ENCODE measurements around the gene ZNF609. TPM values are rescaled to one million over a fixed set of nuclear protein-coding genes. Genes with fewer than 3 reads are reported as not detected.

ZNF609 gene
- total RNA-seq, 1 donor from 2014 or later, result 21.5 TPM

- Mint-ChIP-seq H3K27me3 (ENCODE audit: insufficient read depth, low read depth) (peaks cover 2% of the 10 kb centered on the region), H3K36me3 (peaks cover 16% of the 10 kb centered on the region), H3K27ac (peak overlapping the region; percentile 95), H3K4me3 (no peak overlapping the region), H3K9me3 (no peaks in the 10 kb centered on the region), H3K4me1 (peaks cover 15% of the 10 kb centered on the region)
- Histone ChIP-seq H3K4me2 (no peak overlapping the region), H3K9me3 (ENCODE audit: low read depth) (no peaks in the 10 kb centered on the region), H3K27me3 (no peaks in the 10 kb centered on the region), H3K4me3 (no peak overlapping the region), H2AFZ (replicated peaks) (no peak overlapping the region), H3K36me3 (no peaks in the 10 kb centered on the region), H3K27ac (peak overlapping the region; percentile 76), H4K20me1 (ENCODE audit: low read depth) (peaks cover 20% of the 10 kb centered on the region), H3K9ac (no peak overlapping the region), H3F3A (ENCODE audit: low read depth) (peaks cover 9% of the 10 kb centered on the region), H3K4me1 (peaks cover 11% of the 10 kb centered on the region), H3K79me2 (ENCODE audit: low read depth) (peaks cover 22% of the 10 kb centered on the region)
- DNase-seq (ENCODE audit: low spot score), result no peak
- no peak for TF ChIP-seq EZH2 (IDR thresholded peaks at IDR 0.05)
- no peak for TF ChIP-seq EZH2phosphoT487 (IDR thresholded peaks at IDR 0.05)
- TF ChIP-seq, protein P1, sequence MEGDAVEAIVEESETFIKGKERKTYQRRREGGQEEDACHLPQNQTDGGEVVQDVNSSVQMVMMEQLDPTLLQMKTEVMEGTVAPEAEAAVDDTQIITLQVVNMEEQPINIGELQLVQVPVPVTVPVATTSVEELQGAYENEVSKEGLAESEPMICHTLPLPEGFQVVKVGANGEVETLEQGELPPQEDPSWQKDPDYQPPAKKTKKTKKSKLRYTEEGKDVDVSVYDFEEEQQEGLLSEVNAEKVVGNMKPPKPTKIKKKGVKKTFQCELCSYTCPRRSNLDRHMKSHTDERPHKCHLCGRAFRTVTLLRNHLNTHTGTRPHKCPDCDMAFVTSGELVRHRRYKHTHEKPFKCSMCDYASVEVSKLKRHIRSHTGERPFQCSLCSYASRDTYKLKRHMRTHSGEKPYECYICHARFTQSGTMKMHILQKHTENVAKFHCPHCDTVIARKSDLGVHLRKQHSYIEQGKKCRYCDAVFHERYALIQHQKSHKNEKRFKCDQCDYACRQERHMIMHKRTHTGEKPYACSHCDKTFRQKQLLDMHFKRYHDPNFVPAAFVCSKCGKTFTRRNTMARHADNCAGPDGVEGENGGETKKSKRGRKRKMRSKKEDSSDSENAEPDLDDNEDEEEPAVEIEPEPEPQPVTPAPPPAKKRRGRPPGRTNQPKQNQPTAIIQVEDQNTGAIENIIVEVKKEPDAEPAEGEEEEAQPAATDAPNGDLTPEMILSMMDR (IDR thresholded peaks at IDR 0.05), result no peak
Observed at GRCh38 chr15:64667736-64668161, 207.4 kb downstream of the ZNF609 start.

DNA sequence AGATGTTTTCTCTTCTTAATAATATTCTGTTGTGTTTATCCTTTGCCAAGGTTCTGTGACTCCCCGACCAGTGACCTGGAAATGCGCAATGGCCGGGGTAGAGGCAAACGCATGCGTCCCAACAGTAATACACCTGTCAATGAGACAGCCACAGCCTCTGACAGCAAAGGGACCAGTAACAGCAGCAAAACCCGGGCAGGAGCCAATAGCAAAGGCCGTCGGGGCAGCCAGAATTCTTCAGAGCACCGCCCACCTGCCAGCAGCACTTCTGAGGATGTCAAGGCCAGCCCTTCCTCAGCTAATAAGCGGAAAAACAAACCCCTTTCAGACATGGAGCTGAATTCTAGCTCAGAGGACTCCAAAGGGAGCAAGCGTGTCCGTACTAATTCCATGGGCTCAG is 213.5 kb downstream of the ZNF609 start:
- H3K4me1 Mint-ChIP-seq, result no peaks in the 10 kb centered on the region

DNA sequence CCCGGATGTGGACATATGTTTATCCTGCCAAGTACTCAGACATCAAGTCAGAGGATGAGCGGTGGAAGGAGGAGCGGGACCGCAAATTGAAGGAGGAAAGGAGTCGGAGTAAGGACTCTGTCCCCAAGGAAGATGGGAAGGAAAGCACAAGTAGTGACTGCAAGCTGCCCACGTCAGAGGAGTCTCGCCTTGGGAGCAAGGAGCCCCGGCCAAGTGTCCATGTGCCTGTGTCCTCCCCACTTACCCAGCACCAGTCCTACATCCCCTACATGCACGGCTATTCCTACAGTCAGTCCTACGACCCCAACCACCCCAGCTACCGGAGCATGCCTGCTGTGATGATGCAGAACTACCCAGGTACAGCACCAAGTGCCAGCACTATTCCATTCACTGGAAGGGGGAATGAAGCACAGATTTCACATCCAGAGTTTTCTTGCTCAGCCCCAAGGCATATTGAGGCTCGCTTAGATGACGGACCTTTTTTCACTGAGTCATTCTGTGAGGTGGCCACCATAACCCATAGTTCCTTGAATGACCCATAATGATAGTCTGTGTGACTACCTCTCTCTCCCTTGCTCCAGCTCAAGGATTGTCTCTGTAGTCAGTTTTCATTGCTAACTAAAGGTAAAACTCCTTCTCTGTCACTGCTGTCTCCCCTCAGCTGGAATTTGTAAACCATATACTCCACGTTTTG is 217.9 kb downstream of the ZNF609 start:
- Mint-ChIP-seq H3K27me3 (ENCODE audit: insufficient read depth, low read depth) (peaks cover 2% of the 10 kb centered on the region), H3K4me1 (no peaks in the 10 kb centered on the region), H3K4me3 (no peak overlapping the region), H3K36me3 (peaks cover 40% of the 10 kb centered on the region), H3K27ac (no peak overlapping the region), H3K9me3 (no peaks in the 10 kb centered on the region)
- Histone ChIP-seq H4K20me1 (ENCODE audit: low read depth) (peaks cover 6% of the 10 kb centered on the region), H3K27me3 (no peaks in the 10 kb centered on the region), H3K4me3 (no peak overlapping the region), H3K27ac (no peak overlapping the region), H3K36me3 (no peaks in the 10 kb centered on the region), H3K9ac (no peak overlapping the region), H3K4me1 (no peaks in the 10 kb centered on the region), H3K79me2 (ENCODE audit: low read depth) (no peaks in the 10 kb centered on the region), H3K4me2 (no peak overlapping the region), H3K9me3 (ENCODE audit: low read depth) (no peaks in the 10 kb centered on the region), H2AFZ (replicated peaks) (no peak overlapping the region), H3F3A (ENCODE audit: low read depth) (no peaks in the 10 kb centered on the region)
- no peak for DNase-seq (ENCODE audit: low spot score)
- TF ChIP-seq, protein P1 (IDR thresholded peaks at IDR 0.05), result no peak
- no peak for TF ChIP-seq EZH2 (IDR thresholded peaks at IDR 0.05)
- no peak for TF ChIP-seq EZH2phosphoT487 (IDR thresholded peaks at IDR 0.05)

More for the DNA sequence above, 213.5 kb downstream of the ZNF609 start:
- no peak overlapping the region for H3K4me3 ChIP-seq
- peaks cover 6% of the 10 kb centered on the region for H4K20me1 ChIP-seq (ENCODE audit: low read depth)
- no peak overlapping the region for H3K27ac ChIP-seq
- Mint-ChIP-seq H3K4me3 (no peak overlapping the region), H3K27me3 (ENCODE audit: insufficient read depth, low read depth) (peaks cover 2% of the 10 kb centered on the region), H3K27ac (no peak overlapping the region), H3K9me3 (no peaks in the 10 kb centered on the region), H3K36me3 (peaks cover 41% of the 10 kb centered on the region)
- H3K4me2 ChIP-seq, result no peak overlapping the region
- no peak for DNase-seq (ENCODE audit: low spot score)
- H3K36me3 ChIP-seq, result no peaks in the 10 kb centered on the region
- H2AFZ ChIP-seq (replicated peaks), result no peak overlapping the region
- H3F3A ChIP-seq (ENCODE audit: low read depth), result no peaks in the 10 kb centered on the region
- no peaks in the 10 kb centered on the region for H3K27me3 ChIP-seq
- no peaks in the 10 kb centered on the region for H3K9me3 ChIP-seq (ENCODE audit: low read depth)
- H3K4me1 ChIP-seq, result no peaks in the 10 kb centered on the region
- H3K79me2 ChIP-seq (ENCODE audit: low read depth), result no peaks in the 10 kb centered on the region
- TF ChIP-seq EZH2 (IDR thresholded peaks at IDR 0.05), result no peak
- no peak for TF ChIP-seq EZH2phosphoT487 (IDR thresholded peaks at IDR 0.05)
- no peak overlapping the region for H3K9ac ChIP-seq

DNA sequence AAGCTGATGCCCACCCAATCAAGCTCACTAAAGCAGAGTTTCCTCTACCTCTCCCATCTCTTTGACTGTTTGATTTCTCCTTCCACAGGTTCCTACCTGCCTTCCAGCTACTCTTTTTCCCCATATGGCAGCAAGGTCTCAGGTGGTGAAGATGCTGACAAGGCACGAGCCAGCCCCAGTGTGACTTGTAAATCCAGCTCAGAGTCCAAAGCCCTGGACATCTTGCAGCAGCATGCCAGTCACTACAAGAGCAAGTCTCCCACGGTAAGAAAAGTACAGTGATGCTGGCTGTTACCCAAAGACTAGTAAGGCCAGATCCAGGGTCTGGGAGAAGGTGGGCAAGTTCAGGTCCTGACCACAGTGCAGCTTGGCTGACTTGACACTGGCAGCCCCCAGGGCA is 219.7 kb downstream of the ZNF609 start:
- Mint-ChIP-seq H3K9me3 (no peaks in the 10 kb centered on the region), H3K27ac (no peak overlapping the region), H3K4me1 (no peaks in the 10 kb centered on the region), H3K27me3 (ENCODE audit: insufficient read depth, low read depth) (peaks cover 2% of the 10 kb centered on the region), H3K36me3 (peaks cover 29% of the 10 kb centered on the region), H3K4me3 (no peak overlapping the region)
- Histone ChIP-seq H3K9ac (no peak overlapping the region), H3K4me3 (no peak overlapping the region), H3K36me3 (no peaks in the 10 kb centered on the region), H3F3A (ENCODE audit: low read depth) (peaks cover 10% of the 10 kb centered on the region), H3K79me2 (ENCODE audit: low read depth) (no peaks in the 10 kb centered on the region), H2AFZ (replicated peaks) (no peak overlapping the region), H3K4me1 (no peaks in the 10 kb centered on the region), H3K27ac (no peak overlapping the region), H3K9me3 (ENCODE audit: low read depth) (no peaks in the 10 kb centered on the region), H3K4me2 (no peak overlapping the region), H3K27me3 (no peaks in the 10 kb centered on the region), H4K20me1 (ENCODE audit: low read depth) (no peaks in the 10 kb centered on the region)
- no peak for DNase-seq (ENCODE audit: low spot score)
- TF ChIP-seq EZH2phosphoT487 (IDR thresholded peaks at IDR 0.05) (no peak), EZH2 (IDR thresholded peaks at IDR 0.05) (no peak)
- TF ChIP-seq, protein P1 (IDR thresholded peaks at IDR 0.05), result no peak

Measured in neural progenitor cell (in vitro differentiated cells).